ENCODE results near the gene OR2V2. TPM values are rescaled to one million over a fixed set of nuclear protein-coding genes. Genes with fewer than 3 reads are reported as not detected.

The OR2V2 gene
- not detected in 5 replicates for total RNA-seq (2022; extraction: Qiagen RNA extraction; ENCODE audit: low read depth)

GRCh38 chr5:181146927-181147636, at the start of gene OR2V2:
OR2V2 (plus strand) TSS chr5:181147586; CDS start chr5:181154943, 7,357 bp downstream.

GRCh38 chr5:181130832-181131496, 16.4 kb upstream of the OR2V2 start, which contains the start of gene OR2V1:
OR2V1 (minus strand) TSS chr5:181131169; CDS start chr5:181125304, 5,865 bp downstream.

GRCh38 chr5:181204826-181205760, 57.7 kb downstream of the OR2V2 start, which contains the start of gene TRIM7:
TRIM7 (minus strand) TSS chr5:181205196; CDS start chr5:181205110, 86 bp downstream.

Other genes starting within 250 kb of the OR2V2 start
- not detected in 5 replicates for gene BTNL8, start 248.4 kb upstream of the OR2V2 start, total RNA-seq (2022; extraction: Qiagen RNA extraction; ENCODE audit: low read depth)
- gene BTNL3, start 158.7 kb upstream of the OR2V2 start, total RNA-seq (2022; extraction: Qiagen RNA extraction; ENCODE audit: low read depth), result not detected in 5 replicates
- gene BTNL9, start 107.3 kb upstream of the OR2V2 start, total RNA-seq (2022; extraction: Qiagen RNA extraction; ENCODE audit: low read depth), result 0.64 to 1.5 TPM (median 1.1 TPM) in 5 replicates
- not detected in 5 replicates for gene OR2V1, start 16.4 kb upstream of the OR2V2 start, total RNA-seq (2022; extraction: Qiagen RNA extraction; ENCODE audit: low read depth)
- gene TRIM7, start 57.6 kb downstream of the OR2V2 start, total RNA-seq (2022; extraction: Qiagen RNA extraction; ENCODE audit: low read depth), result 27.2 to 44.1 TPM (median 42.4 TPM) in 5 replicates
- gene TRIM41, start 75.7 kb downstream of the OR2V2 start, total RNA-seq (2022; extraction: Qiagen RNA extraction; ENCODE audit: low read depth), result 18.4 to 28.7 TPM (median 27.4 TPM) in 5 replicates
- 3,218 to 3,641 TPM (median 3,428 TPM) in 5 replicates for gene RACK1, start 96.3 kb downstream of the OR2V2 start, total RNA-seq (2022; extraction: Qiagen RNA extraction; ENCODE audit: low read depth)
- gene TRIM52, start 113.6 kb downstream of the OR2V2 start, total RNA-seq (2022; extraction: Qiagen RNA extraction; ENCODE audit: low read depth), result 6.0 to 8.3 TPM (median 6.6 TPM) in 5 replicates
- not detected in 5 replicates for gene OR4F3, start 219.7 kb downstream of the OR2V2 start, total RNA-seq (2022; extraction: Qiagen RNA extraction; ENCODE audit: low read depth)